Measurements from ENCODE around the gene CD34. TPM values are rescaled to one million over a fixed set of nuclear protein-coding genes. Genes with fewer than 3 reads are reported as not detected.

CD34 gene
- total RNA-seq, 1 experiment from 2014 or later = not detected

DNA sequence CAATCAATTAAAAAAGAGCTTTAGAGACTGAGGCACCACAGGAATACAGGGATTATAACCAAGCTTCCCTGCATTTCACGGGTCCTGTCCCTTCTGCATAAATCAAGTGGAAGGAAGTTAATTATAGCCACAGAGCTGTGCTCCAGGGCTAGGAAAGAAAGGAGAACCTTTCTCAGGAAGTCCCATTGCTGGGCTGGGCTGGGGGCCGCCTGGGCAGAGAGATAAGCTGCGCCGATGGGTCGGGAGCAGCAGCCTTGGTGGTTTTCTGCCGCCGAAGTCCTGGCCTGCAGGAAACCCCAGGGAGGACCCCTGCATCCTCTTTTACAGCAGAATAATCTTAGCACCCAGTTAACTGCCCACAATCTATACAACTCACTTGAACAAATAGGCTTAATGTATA lies 12.6 kb upstream of the CD34 start:
- Histone ChIP-seq H3K4me3 (ENCODE audit: low read depth, low read length, poor library complexity, severe bottlenecking) (no peak overlapping the region), H3K27ac (ENCODE audit: low read depth, low read length, poor library complexity, severe bottlenecking) (no peak overlapping the region), H3K27me3 (replicated peaks; ENCODE audit: insufficient read depth, low read depth, low read length, poor library complexity) (peaks cover 74% of the 10 kb centered on the region), H3K36me3 (ENCODE audit: insufficient read depth, low read length, poor library complexity, severe bottlenecking) (no peaks in the 10 kb centered on the region), H3K9me3 (ENCODE audit: low read depth, low read length, poor library complexity, severe bottlenecking) (no peaks in the 10 kb centered on the region), H3K4me1 (ENCODE audit: insufficient read depth, low read length, poor library complexity, severe bottlenecking) (no peaks in the 10 kb centered on the region)
- POLR2A ChIA-PET (ENCODE audit: low non-redundant PET) = no interaction called here
- intact Hi-C loops (cut with micrococcal nuclease; ENCODE audit: unreplicated experiment) = no loop called here
- DNase-seq (ENCODE audit: low spot score) = peak; percentile 8
- TF ChIP-seq, protein P1, sequence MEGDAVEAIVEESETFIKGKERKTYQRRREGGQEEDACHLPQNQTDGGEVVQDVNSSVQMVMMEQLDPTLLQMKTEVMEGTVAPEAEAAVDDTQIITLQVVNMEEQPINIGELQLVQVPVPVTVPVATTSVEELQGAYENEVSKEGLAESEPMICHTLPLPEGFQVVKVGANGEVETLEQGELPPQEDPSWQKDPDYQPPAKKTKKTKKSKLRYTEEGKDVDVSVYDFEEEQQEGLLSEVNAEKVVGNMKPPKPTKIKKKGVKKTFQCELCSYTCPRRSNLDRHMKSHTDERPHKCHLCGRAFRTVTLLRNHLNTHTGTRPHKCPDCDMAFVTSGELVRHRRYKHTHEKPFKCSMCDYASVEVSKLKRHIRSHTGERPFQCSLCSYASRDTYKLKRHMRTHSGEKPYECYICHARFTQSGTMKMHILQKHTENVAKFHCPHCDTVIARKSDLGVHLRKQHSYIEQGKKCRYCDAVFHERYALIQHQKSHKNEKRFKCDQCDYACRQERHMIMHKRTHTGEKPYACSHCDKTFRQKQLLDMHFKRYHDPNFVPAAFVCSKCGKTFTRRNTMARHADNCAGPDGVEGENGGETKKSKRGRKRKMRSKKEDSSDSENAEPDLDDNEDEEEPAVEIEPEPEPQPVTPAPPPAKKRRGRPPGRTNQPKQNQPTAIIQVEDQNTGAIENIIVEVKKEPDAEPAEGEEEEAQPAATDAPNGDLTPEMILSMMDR (conservative IDR thresholded peaks at IDR 0.05; ENCODE audit: low read depth, low read length) = no peak
- no peak for TF ChIP-seq EZH2 (IDR thresholded peaks at IDR 0.05; ENCODE audit: borderline replicate concordance, low read depth, low read length, poor library complexity, severe bottlenecking)
- BruUV-seq (replicated peaks) = no TSS peak
- CTCF ChIA-PET = no interaction called here

- H3K27ac ChIP-seq (ENCODE audit: low read depth, low read length, poor library complexity, severe bottlenecking) = no peak overlapping the region
- ChIA-PET POLR2A (ENCODE audit: low non-redundant PET) (no interaction called here), CTCF (no interaction called here)
- H3K4me1 ChIP-seq (ENCODE audit: insufficient read depth, low read length, poor library complexity, severe bottlenecking) = no peaks in the 10 kb centered on the region
- peaks cover 72% of the 10 kb centered on the region for H3K27me3 ChIP-seq (replicated peaks; ENCODE audit: insufficient read depth, low read depth, low read length, poor library complexity)
- H3K4me3 ChIP-seq (ENCODE audit: low read depth, low read length, poor library complexity, severe bottlenecking) = no peak overlapping the region
- no peak for DNase-seq (ENCODE audit: low spot score)
- no TSS peak for BruUV-seq (replicated peaks)
- no peaks in the 10 kb centered on the region for H3K9me3 ChIP-seq (ENCODE audit: low read depth, low read length, poor library complexity, severe bottlenecking)
- intact Hi-C loops (cut with micrococcal nuclease; ENCODE audit: unreplicated experiment) = no loop called here
- no peak for TF ChIP-seq EZH2 (IDR thresholded peaks at IDR 0.05; ENCODE audit: borderline replicate concordance, low read depth, low read length, poor library complexity, severe bottlenecking)
- TF ChIP-seq, protein P1 (conservative IDR thresholded peaks at IDR 0.05; ENCODE audit: low read depth, low read length) = no peak
- H3K36me3 ChIP-seq (ENCODE audit: insufficient read depth, low read length, poor library complexity, severe bottlenecking) = no peaks in the 10 kb centered on the region
Observed at GRCh38 chr1:207923121-207923520, 12.2 kb upstream of the CD34 start.

- BruUV-seq (replicated peaks) = no TSS peak
- ChIA-PET POLR2A (ENCODE audit: low non-redundant PET) (no interaction called here), CTCF (no interaction called here)
- no peak overlapping the region for H3K27ac ChIP-seq (ENCODE audit: low read depth, low read length, poor library complexity, severe bottlenecking)
- H3K4me3 ChIP-seq (ENCODE audit: low read depth, low read length, poor library complexity, severe bottlenecking) = no peak overlapping the region
- no peaks in the 10 kb centered on the region for H3K36me3 ChIP-seq (ENCODE audit: insufficient read depth, low read length, poor library complexity, severe bottlenecking)
- TF ChIP-seq, protein P1 (conservative IDR thresholded peaks at IDR 0.05; ENCODE audit: low read depth, low read length) = no peak
- no peak for TF ChIP-seq EZH2 (IDR thresholded peaks at IDR 0.05; ENCODE audit: borderline replicate concordance, low read depth, low read length, poor library complexity, severe bottlenecking)
- DNase-seq (ENCODE audit: low spot score) = no peak
- H3K27me3 ChIP-seq (replicated peaks; ENCODE audit: insufficient read depth, low read depth, low read length, poor library complexity) = peaks cover 66% of the 10 kb centered on the region
- no peaks in the 10 kb centered on the region for H3K9me3 ChIP-seq (ENCODE audit: low read depth, low read length, poor library complexity, severe bottlenecking)
- intact Hi-C loops (cut with micrococcal nuclease; ENCODE audit: unreplicated experiment) = no loop called here
- H3K4me1 ChIP-seq (ENCODE audit: insufficient read depth, low read length, poor library complexity, severe bottlenecking) = no peaks in the 10 kb centered on the region
Observed at GRCh38 chr1:207922554-207922953, 11.6 kb upstream of the CD34 start.

All from A673 (cell line).